Activated CD4-positive, alpha-beta memory T cell treated with anti-CD3 and anti-CD28 coated beads for 36 hours (primary cell): Measurements from ENCODE around the gene KISS1. TPM values are rescaled to one million over a fixed set of nuclear protein-coding genes. Genes with fewer than 3 reads are reported as not detected.

Experiments
- CTCF ChIA-PET: fragments of 350-600 bp; sonication (Branson Sonifier 250); formaldehyde crosslinking; loops from one replicate; lab custom pipeline; 2021; ENCODE audit warnings: antibody characterized with exemption, inconsistent platforms; lab: Charles Lee
- POLR2A ChIA-PET: fragments of 350-600 bp; sonication (Branson Sonifier 250); formaldehyde crosslinking; loops from one replicate; lab custom pipeline; 2021; ENCODE audit warnings: antibody characterized with exemption; lab: Charles Lee
- DNase-seq: peaks from one replicate; pipeline ENCODE4 v3.0.0-alpha.2; 2020
- H3K27ac Mint-ChIP-seq: one replicate; pipeline ENCODE4 v1.8.0; 2021; ENCODE audit warnings: mixed read lengths
- H3K27me3 Mint-ChIP-seq: one replicate; pipeline ENCODE4 v1.8.0; 2021; ENCODE audit warnings: mixed read lengths
- H3K36me3 Mint-ChIP-seq: one replicate; pipeline ENCODE4 v1.8.0; 2021; ENCODE audit warnings: mixed read lengths
- H3K4me1 Mint-ChIP-seq: one replicate; pipeline ENCODE4 v1.8.0; 2021; ENCODE audit warnings: low read depth, mixed read lengths
- H3K4me3 Mint-ChIP-seq: one replicate; pipeline ENCODE4 v1.8.0; 2021; ENCODE audit warnings: mild to moderate bottlenecking, mixed read lengths
- H3K9me3 Mint-ChIP-seq: one replicate; pipeline ENCODE4 v1.8.0; 2021; ENCODE audit warnings: mixed read lengths
- intact Hi-C: fragments of 100-400 bp; cut with micrococcal nuclease; formaldehyde crosslinking; loops from one replicate; pipeline ENCODE4 v1.15.1; 2023
- total RNA-seq, 2 experiments: library from RNA; stranded (reverse); gene quantifications; one replicate each; pipeline ENCODE4 v1.2.3, GENCODE V29; 2021

The KISS1 gene
- total RNA-seq, 2 experiments from 2014 or later: not detected

DNA sequence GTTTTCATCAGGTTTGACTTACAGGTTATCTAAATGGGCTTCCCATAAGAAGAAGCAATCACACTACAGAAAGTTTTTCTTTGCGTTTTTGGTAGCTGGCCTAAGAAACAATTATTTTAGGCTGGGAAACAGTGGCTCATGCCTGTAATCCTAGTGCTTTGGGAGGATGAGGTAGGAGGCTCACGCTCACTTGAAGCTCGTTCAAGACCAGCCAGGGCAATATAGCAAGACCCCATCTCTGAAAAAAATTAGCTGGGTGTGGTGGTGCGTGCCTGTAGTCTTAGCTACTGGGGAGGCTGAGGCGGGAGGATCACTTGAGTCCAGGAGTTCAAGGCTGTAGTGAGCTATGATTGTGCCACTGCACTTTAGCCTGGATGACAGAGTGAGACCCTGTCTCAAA, 28.6 kb downstream of the KISS1 start:
- peaks cover 5% of the 10 kb centered on the region for H3K27me3 Mint-ChIP-seq
- H3K4me3 Mint-ChIP-seq: no peak overlapping the region
- no peak overlapping the region for H3K27ac Mint-ChIP-seq
- H3K9me3 Mint-ChIP-seq: peaks cover 46% of the 10 kb centered on the region
- DNase-seq: no peak
- H3K4me1 Mint-ChIP-seq: no peaks in the 10 kb centered on the region
- peaks cover 11% of the 10 kb centered on the region for H3K36me3 Mint-ChIP-seq
- ChIA-PET CTCF (interaction anchor here (0.6 to 8.7 kb wide), 5 partner anchors 39 to 640 kb away, joined by 3 to 90 read pairs (median 68); partner anchors contain the start of gene PLEKHA6), POLR2A (no interaction called here)
- intact Hi-C loops: no loop called here

- H3K4me1 Mint-ChIP-seq: no peaks in the 10 kb centered on the region
- peaks cover 7% of the 10 kb centered on the region for H3K36me3 Mint-ChIP-seq
- intact Hi-C loops: no loop called here
- POLR2A ChIA-PET: no interaction called here
- no peak within 1 kb of the TSS for H3K27ac Mint-ChIP-seq
- CTCF ChIA-PET: interaction anchor here (1.2 to 8.7 kb wide), 5 partner anchors 40 to 232 kb away, joined by 3 to 90 read pairs (median 68); partner anchors contain the start of gene PLEKHA6
- no peak within 1 kb of the TSS for H3K4me3 Mint-ChIP-seq
- DNase-seq: no peak
- H3K27me3 Mint-ChIP-seq: peaks cover 6% of the 10 kb centered on the region
- peaks cover 33% of the 10 kb centered on the region for H3K9me3 Mint-ChIP-seq
Measured at GRCh38 chr1:204166219-204166618, 30.1 kb downstream of the KISS1 start, which contains the start of gene REN. Gene REN (minus strand): TSS chr1:204166337. CDS start chr1:204166293, 44 bp downstream.

GRCh38 chr1:204162494-204163074, 33.7 kb downstream of the KISS1 start:
- Mint-ChIP-seq H3K27ac (no peak overlapping the region), H3K9me3 (peaks cover 5% of the 10 kb centered on the region), H3K4me3 (no peak overlapping the region), H3K36me3 (no peaks in the 10 kb centered on the region), H3K27me3 (peaks cover 6% of the 10 kb centered on the region), H3K4me1 (no peaks in the 10 kb centered on the region)
- DNase-seq: peak; percentile 86
- POLR2A ChIA-PET: no interaction called here
- CTCF ChIA-PET: interaction anchor here (0.6 to 8.7 kb wide), 40 partner anchors 8 to 609 kb away, joined by 3 to 90 read pairs (median 4); partner anchors contain the start of genes GOLT1A and PLEKHA6
- intact Hi-C loops: loop anchor here (1.0 to 2.0 kb wide), 4 partner anchors 45 to 340 kb away; no protein-coding TSS in a partner anchor

DNA sequence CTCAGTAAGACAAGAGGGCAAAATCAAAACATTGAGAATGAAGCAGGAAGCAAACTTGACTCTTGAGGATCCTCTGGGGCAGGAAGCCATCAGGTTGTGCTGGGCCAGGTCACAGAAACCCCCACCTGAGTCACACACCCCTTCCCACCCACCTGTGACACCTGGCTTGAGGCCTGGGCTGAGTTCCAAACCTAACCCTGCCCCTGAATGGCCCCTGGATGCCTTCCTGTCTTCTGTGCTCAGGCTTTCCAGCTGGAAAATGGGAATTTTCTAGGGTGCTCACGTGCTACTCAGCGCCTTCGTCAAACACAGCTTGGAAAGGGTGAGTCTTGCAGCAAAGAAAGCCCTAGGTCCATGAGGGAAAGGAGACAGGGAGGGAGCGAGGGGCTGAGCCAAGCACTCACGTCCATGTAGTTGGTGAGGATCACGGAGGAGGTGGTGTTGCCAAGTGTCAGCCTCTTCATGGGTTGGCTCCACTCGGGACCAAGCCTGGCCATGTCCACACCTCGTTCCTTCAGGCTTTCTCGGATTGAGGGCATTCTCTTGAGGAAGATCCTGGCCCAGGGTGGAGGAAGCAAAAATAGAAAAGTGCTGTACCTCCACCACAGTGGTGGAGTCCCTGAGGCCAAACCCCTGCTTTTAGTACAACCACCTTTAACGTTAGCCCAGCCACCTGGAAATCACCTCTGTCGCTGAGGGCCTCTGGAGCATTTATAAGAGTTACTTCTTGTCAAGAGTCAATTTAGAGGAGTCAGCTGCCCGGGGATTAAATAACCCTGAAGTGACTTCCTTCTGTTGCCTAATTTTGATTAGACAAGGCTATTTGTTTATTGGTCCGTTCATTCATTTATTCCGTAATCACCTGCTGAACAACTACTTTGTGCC, 34.4 kb downstream of the KISS1 start:
- ChIA-PET CTCF (interaction anchor here (0.6 to 8.7 kb wide), 25 partner anchors 10 to 330 kb away, joined by 3 to 90 read pairs (median 4); partner anchors contain the start of gene PLEKHA6), POLR2A (no interaction called here)
- Mint-ChIP-seq H3K4me3 (no peak overlapping the region), H3K27me3 (peaks cover 6% of the 10 kb centered on the region), H3K9me3 (no peaks in the 10 kb centered on the region), H3K4me1 (no peaks in the 10 kb centered on the region), H3K27ac (no peak overlapping the region), H3K36me3 (no peaks in the 10 kb centered on the region)
- DNase-seq: no peak
- intact Hi-C loops: loop anchor here (1.0 to 2.0 kb wide), 4 partner anchors 45 to 341 kb away; no protein-coding TSS in a partner anchor

DNA sequence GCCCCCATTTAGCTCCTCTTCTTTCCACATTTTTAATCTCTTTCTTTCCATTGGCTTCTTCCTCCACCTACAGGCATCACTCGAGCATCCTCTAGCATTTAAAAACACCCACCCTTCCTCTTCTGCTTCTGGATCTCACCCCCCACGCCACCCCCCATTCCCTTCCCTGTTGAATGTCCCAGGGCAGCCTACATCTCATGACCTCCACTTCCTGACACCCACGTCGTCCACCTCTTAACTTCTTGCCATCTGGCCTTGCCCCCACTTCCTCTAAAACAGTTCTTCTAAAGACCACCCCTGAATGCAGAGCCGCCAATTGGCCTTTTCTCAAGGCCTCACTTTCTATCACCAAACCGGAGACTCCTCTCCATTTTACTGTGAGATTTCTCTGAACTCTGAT, 38.3 kb downstream of the KISS1 start:
- Mint-ChIP-seq H3K36me3 (no peaks in the 10 kb centered on the region), H3K4me3 (no peak overlapping the region), H3K9me3 (no peaks in the 10 kb centered on the region), H3K27me3 (peaks cover 2% of the 10 kb centered on the region), H3K4me1 (no peaks in the 10 kb centered on the region), H3K27ac (no peak overlapping the region)
- intact Hi-C loops: no loop called here
- ChIA-PET POLR2A (no interaction called here), CTCF (interaction anchor here (1.0 to 3.2 kb wide), 3 partner anchors 49 to 649 kb away, joined by 3 to 21 read pairs (median 7); no protein-coding TSS in a partner anchor)
- no peak for DNase-seq

DNA sequence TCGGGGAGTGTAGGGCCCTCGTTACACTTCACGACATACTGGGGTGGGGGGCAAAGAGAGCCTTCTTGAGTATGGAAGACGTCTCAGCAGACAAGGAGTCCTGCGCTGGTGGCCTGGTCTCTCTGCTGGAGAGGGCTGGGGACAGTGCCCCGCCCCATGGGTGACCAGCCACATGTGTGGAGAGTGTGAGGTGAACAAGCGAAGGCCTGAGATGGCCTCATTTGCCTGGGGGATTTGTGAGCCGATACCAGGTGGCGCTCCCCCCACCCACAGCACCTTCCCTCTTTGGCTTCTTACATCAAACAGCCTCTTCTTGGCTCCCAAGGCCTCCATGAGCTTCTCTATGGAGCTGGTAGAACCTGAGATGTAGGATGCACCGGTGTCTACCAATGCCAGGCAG, 40.4 kb downstream of the KISS1 start:
- Mint-ChIP-seq H3K9me3 (no peaks in the 10 kb centered on the region), H3K4me1 (peaks cover 3% of the 10 kb centered on the region), H3K27me3 (no peaks in the 10 kb centered on the region), H3K4me3 (no peak overlapping the region), H3K36me3 (no peaks in the 10 kb centered on the region), H3K27ac (no peak overlapping the region)
- ChIA-PET CTCF (no interaction called here), POLR2A (interaction anchor here (0.7 kb wide), 1 partner anchor 18 kb away, joined by 3 read pairs; no protein-coding TSS in a partner anchor)
- intact Hi-C loops: no loop called here
- no peak for DNase-seq

GRCh38 chr1:204154568-204155255, 41.6 kb downstream of the KISS1 start:
- no peaks in the 10 kb centered on the region for H3K27me3 Mint-ChIP-seq
- no peak overlapping the region for H3K4me3 Mint-ChIP-seq
- ChIA-PET POLR2A (no interaction called here), CTCF (interaction anchor here (1.1 to 1.7 kb wide), 3 partner anchors 9 to 244 kb away, joined by 5 to 7 read pairs (median 5); no protein-coding TSS in a partner anchor)
- intact Hi-C loops: no loop called here
- H3K27ac Mint-ChIP-seq: no peak overlapping the region
- no peaks in the 10 kb centered on the region for H3K9me3 Mint-ChIP-seq
- H3K36me3 Mint-ChIP-seq: no peaks in the 10 kb centered on the region
- DNase-seq: no peak
- H3K4me1 Mint-ChIP-seq: peaks cover 3% of the 10 kb centered on the region

GRCh38 chr1:204153667-204154066, 42.6 kb downstream of the KISS1 start:
- H3K4me3 Mint-ChIP-seq: no peak overlapping the region
- CTCF ChIA-PET: interaction anchor here (1.7 to 1.9 kb wide), 2 partner anchors 9 to 245 kb away, joined by 5 to 8 read pairs; no protein-coding TSS in a partner anchor
- no peak for DNase-seq
- intact Hi-C loops: no loop called here
- H3K27ac Mint-ChIP-seq: no peak overlapping the region
- no peaks in the 10 kb centered on the region for H3K27me3 Mint-ChIP-seq
- POLR2A ChIA-PET: no interaction called here
- H3K36me3 Mint-ChIP-seq: no peaks in the 10 kb centered on the region
- peaks cover 3% of the 10 kb centered on the region for H3K4me1 Mint-ChIP-seq
- H3K9me3 Mint-ChIP-seq: no peaks in the 10 kb centered on the region

- H3K36me3 Mint-ChIP-seq: no peaks in the 10 kb centered on the region
- H3K4me3 Mint-ChIP-seq: peak overlapping the region; percentile 57
- H3K27me3 Mint-ChIP-seq: no peaks in the 10 kb centered on the region
- POLR2A ChIA-PET: no interaction called here
- no peak overlapping the region for H3K27ac Mint-ChIP-seq
- DNase-seq: no peak
- CTCF ChIA-PET: interaction anchor here (0.7 to 1.9 kb wide), 5 partner anchors 10 to 246 kb away, joined by 3 to 8 read pairs (median 4); partner anchors contain the start of gene GOLT1A
- no peaks in the 10 kb centered on the region for H3K9me3 Mint-ChIP-seq
- H3K4me1 Mint-ChIP-seq: peaks cover 3% of the 10 kb centered on the region
- intact Hi-C loops: no loop called here
Measured at GRCh38 chr1:204152310-204153044, 43.8 kb downstream of the KISS1 start.

DNA sequence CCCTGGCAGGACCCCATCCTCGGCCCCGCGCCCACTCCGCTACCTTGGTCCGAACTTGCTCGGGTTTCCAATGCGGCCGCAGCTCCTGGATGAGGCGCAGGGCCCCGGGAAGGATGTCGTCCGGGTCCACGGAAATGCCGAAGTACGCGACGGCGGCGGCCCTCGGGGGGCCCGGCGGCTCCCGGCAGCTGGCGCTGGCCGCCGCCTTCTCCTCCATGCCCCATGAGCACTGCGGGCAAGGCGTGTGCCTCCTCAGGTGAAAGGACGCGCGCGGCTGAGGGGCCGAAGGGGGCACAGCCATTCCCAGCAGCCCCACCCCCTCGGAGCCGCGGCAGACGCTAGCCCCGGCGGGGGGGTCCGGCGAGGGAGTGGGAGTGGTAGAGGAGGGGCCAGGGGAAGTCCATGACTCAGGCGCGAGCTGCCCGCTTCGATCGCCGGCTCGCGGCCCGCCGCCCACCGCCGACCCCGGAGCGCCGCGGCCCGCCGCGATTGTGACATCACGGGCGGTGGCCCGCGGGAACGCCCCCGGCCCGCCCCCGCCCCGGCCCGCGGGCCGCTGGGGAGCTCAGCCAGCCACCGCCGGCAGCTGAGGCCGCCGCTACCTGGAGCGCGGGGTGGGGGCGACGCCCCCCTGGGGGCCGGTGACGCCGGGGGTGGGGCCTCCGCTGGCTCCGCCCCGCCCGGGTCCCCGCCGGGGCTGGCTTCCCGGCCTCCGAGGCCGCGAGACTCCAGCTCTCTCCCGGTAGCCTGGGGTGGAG, 44.6 kb downstream of the KISS1 start, which contains the start of gene ETNK2:
Gene ETNK2, minus strand, starts transcription at position 493 of the 758 bp plus-strand sequence. Its CDS starts 192 bp downstream, at position 301.
- ChIA-PET CTCF (interaction anchor here (0.7 to 1.8 kb wide), 6 partner anchors 9 to 247 kb away, joined by 3 to 5 read pairs (median 4); partner anchors contain the start of gene GOLT1A), POLR2A (no interaction called here)
- Mint-ChIP-seq H3K27me3 (no peaks in the 10 kb centered on the region), H3K36me3 (no peaks in the 10 kb centered on the region), H3K27ac (no peak within 1 kb of the TSS), H3K4me1 (peaks cover 3% of the 10 kb centered on the region), H3K9me3 (no peaks in the 10 kb centered on the region), H3K4me3 (peak within 1 kb of the TSS; percentile 57)
- intact Hi-C loops: no loop called here
- DNase-seq: peak; percentile 55
